HG02943 (cell line): Measurements from ENCODE around the gene PRR23E.

ENCODE experiments used
- ATAC-seq: cut with Tn5 transposase; IDR thresholded peaks from one replicate; pipeline ENCODE4 v1.9.1; 2021; ENCODE audit warnings: mild to moderate bottlenecking, low read depth, moderate library complexity; ENCODE audit not compliant: unreplicated experiment

PRR23E gene, protein sequence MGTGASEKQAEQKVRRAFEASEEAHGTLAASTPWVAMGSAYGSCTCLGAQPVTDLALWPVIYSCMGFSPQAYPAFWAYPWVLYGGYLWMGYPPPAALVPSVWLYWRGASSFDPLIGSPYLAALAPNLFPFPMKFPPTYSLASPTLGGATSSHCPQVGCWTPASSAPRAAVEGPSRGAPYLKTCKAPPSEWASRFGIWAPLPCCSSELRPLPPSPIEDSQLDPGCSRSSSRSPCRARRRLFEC

DNA sequence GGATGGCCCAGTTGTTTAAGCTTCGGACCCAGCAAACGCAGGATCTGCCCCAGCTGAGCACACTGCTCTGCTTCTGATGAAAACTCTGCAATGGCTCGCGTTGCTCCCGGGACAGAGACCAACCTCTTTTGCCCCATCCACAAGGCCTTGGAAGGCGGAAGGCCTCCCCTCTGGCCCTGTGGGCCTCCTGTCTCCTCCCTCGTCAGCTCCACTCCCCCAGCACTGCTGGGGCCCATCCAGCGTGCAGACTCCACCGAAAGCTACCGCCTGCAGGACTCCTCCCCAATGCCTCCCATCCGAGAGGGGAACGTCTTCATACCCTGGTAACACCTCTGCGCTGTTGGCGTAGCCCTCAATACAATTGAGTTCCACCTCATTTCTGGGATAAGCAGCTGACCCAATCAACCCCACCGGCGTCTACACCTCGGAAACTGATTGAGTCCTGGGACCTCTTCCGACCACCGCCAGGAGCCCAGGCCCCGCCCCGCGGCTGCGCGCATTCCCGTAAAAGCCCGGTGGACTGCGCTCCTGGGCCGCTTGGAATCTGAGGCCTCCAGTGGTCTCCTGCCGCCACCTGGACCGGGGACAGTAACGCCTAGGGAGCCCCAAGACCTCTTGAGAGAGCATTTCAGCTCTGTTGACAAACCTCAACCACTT, at the start of gene PRR23E:
Gene PRR23E, plus strand, starts transcription at position 556 of the 657 bp plus-strand sequence. CDS start 3,555 bp downstream, outside the sequence.
- ATAC-seq: no peak

DNA sequence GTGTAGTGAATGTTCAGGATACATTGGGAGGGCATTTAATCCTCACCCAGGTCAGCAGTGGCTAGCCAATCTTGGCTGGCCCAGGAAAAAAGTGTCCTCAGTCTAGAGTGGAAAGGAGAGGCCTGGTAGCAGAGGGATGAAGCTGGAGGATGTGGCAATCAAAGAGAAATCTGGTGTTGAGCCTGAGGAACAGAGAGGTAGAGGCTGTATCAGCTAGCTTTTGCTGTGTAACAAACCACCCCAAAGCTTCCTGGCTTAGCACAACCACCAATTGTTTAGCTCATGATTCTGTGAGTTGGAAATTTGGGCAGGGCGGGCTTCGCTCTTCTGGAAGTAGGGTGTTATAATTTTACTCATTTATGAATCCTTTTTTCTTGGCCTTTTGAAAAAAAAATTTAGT, 49.8 kb upstream of the PRR23E start:
- no peak for ATAC-seq

DNA sequence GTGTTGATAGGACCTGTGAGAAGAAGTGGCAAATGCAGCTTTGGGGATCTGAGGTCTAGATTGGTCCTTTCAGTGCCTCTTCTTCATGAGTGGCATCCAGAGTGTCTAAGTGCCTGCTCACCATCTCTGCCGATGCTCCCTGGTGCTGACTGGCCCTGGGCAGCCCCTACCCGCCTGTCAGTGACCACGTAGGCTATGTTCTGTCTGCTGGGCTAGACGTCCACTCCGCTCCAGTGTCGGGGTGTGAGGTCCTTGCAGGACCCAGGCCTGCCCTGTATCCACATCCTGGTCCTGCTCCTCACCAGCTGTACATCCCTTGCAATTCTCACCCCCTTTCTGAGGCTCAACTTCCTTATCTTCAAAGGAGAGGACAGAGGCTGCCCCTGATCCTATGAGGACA, 48.3 kb upstream of the PRR23E start:
- no peak for ATAC-seq

DNA sequence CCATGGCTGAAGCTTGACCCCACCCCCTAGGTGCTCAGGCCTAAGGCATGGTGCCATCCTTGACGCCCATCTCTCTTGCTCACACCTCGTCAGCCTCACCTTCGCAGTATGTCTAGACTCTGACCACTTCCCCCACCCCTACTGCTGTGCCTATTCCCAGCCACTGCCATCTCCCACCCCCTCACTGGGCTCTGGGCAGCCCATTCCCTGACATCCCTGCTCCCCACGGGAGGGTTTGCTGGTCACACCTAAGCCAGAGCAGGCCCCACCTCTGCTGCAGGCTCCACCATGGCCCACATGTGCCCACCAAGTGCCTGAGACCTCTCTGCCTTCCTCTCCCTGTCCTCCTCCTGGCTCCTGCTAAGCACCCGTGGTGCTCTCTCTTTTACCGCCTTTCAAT, 47.7 kb upstream of the PRR23E start:
- ATAC-seq: no peak

DNA sequence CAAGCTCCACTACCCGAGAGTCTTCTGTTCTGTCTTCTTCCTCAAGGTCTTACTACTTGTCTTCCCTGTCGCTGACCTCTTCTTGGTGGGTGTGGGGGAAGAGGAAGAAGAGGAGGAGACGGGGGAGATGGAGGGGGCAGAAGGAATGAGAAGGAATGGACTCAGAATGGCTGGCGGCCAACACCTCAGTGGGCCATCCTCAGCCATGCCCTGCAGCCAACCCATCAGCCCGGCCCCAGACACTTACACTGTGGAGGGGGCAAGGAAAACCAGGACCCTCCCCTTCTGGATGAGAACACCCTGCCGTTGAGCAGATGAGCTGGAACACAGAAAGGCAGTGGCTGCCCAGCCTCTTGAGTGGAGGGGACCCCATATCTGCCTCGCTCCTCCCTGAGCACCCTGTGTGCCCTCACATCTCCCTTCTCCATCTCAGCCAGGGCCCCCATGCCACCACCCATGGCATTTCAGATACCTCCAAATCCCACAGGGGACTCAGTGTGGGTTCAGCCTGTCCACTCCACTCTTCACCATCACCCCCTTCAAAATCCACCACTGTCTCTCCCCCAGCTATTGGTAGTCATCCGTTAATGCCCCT, 45.5 kb upstream of the PRR23E start:
- ATAC-seq: no peak

DNA sequence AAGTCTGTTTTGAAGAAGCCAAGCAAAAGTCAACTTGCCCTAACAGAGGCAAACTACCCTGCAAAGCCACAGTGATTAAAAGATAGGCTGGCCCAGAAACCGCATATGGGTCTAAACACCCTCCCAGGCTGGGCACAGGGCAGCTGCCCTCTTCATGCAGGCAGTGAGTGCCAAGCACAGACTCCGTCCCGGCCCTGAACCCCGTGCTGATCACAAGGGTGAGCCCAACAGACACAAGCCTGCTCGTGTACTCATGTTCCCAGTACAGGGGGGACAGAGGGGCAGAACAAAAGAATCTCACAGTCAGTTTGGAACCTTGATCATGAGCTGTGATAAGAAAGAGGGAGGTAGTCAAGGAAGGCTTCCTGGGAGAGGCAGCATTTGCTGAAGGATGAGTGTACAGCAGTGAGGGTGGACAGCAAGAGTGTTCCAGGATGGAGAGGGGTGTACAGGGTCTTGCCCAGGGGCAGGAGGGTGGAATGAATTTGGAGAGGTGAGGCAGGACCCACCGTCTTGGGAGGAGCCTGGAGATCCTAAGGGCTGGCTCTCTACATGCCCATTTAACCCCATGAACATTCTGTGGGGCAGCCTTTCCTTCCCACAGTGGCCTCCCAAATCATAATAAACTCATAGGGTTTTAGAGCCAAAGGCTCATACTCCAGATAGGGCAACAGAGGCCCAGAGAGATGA, 43.2 kb upstream of the PRR23E start:
- no peak for ATAC-seq

DNA sequence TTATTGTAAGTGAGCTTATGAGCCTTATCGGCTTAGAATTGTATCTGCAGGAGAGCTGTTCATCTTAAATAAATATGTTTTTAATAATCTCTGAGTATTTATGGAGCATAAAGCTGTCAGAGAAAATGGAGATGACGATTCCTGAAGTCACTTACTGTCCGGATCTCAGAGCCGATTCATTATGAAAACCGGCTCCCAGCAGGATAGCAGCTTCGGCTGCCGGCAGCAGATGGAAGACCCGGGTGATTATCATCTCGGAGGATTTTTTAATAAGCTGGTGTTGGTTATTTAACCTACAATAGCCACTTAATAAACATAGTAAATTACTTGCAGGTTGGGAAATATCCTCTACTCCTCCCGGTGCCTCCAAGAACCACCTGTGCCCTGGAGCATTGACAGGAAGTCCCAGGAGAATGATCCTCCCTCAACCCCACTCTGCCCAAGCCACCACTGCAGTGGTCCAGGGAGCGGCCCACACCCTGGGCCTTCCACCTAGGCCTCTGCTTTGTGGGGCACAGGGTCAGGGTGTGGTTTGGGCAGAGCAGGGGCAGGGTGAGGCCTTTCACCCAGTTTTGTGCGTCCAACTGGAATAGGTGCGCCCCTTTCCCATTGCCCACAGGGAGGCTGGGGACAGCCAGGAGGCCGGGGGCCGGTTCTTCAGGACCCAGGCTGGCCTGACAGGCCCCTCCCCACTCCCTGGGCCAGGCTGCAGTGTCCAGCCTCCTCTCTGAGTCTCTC, 42.2 kb upstream of the PRR23E start:
- ATAC-seq: no peak

DNA sequence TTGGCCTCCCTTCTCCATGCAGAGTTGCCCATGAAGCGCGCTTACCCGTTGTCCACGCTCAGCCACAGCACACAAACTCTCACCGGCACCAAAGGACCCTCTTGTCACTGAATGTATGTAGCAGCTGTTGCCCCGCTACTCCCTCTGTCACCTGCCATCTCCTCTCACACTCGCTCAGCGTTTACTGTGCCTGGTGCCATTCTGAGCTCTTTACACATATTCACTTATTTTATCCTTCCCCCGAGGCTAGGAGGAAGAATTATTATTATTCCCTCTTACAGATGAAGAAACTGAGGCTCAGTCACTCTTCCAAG, 41.7 kb upstream of the PRR23E start:
- ATAC-seq: no peak

DNA sequence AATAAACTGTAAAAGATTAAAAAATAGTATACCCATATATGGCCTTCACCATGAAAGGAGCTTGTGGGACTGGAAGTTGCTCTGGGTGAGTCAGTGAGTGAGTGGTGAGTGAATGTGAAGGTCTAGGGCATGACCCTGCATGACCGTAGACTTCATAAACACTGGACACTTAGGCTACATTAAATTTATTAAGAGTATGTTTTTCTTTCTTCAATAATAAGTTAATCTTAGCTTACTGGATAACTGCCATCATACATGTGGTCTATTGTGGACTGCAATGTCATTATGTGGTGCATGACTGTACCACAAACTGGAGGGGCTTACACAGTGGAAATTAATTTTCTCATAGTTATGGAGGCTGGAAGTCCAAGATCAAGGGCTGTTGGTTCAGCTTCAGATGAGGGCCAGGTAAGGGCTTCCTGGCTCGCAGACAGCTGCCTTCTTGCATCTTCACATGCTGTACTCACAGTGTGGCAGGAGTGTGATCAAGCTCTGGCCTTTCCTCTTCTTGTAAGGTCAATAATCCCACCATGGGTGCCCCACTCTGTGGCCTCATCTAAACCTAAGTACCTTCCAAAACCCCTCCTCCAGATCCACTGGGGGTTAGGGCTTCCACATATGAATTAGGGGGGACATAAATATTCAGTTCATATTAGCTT, 40.8 kb upstream of the PRR23E start:
- ATAC-seq: no peak

DNA sequence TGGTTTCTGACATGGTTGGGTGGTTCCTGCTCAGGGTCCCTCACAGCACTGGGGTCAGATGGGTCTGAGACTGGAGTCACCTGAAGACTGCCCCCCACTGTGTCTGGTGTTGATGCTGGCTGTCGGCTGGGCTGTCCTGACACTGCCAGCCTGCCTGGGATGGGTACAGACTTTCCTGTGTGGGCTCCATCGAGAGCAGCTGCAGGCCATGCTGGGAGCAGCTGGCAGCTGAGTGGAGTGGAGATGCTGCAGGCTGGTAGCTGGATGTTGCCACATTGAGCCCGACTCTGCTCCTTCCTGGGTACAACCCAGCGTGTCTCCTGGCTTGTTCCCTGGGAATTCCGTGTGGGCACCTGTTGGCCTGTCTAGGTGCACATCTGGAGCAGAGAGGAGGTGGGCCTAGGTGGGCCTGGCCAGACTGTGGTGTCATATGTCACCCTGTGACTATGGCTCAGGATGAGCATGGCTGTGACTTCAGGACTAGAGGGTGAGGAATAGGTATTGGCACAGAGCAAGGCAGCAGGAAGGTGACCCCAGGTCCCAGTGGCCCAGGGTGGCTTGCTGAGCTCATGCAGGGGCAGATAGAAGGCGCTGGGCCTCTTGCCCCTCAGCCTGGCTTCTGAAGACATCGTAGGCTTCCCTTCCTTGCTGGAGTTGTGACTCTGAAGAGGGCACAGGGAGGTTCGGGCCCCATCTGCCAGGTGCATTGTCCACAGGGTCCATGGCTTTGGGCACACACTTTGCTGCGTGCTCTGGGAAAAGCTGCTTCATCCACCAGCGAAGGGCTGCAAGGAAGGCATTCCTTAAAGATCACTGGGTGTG, 40.0 kb upstream of the PRR23E start:
- ATAC-seq: no peak

DNA sequence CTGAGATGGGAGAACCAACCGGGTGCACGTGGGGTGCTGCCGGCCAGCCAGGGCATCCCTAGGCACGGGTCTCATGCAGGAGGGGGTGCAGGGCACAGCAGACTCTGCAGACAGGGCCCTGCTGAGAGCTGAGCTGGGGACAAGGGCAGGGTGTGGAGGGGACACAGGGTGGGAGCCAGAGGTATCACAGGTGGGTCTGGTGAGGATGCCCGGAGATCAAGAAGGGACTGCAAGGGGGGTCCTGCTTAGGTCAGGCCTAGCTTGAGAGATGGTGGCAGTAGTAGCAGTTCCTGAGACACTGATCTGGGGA, 39.5 kb upstream of the PRR23E start:
- ATAC-seq: no peak

DNA sequence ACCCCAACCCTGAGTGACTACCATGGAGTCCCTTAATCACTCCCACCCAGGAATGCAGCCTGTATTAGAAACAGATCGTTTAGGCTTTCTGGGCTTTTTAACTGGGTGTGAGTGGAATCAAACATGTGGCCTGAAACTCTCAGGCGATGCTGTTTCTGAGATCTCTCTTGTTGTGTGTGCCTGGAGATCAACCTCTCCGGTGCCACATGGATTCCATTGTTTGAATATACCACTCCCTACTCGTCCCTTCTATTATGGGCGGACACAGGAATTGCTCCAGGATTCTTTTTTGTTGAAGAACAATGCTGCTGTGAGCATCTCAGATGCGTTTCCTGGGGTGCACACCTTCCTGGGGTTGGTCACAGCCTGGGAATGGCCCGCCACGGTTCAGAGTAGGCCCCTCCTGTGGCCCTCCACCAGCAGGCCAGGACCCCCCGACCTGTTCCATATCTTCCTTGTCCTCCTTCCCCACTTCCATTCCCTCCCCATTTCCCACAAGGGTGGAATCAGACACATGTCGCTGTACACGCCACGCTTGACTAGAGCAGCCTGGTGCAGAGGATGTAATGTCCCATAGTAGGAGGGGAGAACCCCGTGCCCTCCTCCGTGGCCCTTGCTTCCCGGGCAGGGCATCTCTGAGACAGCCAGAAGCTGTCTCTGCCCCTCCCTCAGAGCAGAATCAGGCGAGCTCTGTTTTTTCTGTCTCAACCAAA, 36.4 kb upstream of the PRR23E start:
- ATAC-seq: no peak

DNA sequence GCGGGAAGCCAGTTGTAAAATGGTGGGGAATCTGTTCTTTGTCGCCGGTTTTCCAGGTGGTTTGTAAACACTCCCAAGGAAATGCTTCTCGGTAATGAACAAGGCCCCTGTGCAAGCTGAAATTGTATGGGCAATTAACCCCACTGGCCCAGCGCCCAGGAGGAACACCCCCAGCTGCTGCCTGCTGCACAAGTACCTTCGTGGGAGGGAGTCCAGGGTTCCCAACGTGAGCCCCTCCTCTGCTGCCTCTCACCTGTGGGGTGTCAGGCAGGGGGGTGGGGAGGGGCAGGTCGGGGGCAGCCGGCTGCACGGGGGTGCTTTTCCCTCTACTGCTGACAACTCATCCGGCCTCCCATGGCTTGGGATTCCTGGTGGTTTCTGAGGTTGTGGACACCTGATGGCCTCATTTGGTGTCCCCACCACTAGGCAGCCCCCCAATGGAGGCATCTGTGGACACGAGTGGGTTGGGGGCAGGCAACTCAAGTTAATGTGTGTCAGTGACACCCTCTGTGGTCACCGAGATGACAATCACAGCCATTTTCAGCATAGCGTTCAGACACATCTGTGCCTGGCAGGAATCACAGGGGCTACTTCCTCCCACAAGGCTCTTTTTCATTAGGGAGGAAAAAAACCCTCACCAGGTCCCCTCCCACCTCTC, 35.6 kb upstream of the PRR23E start:
- ATAC-seq: no peak

DNA sequence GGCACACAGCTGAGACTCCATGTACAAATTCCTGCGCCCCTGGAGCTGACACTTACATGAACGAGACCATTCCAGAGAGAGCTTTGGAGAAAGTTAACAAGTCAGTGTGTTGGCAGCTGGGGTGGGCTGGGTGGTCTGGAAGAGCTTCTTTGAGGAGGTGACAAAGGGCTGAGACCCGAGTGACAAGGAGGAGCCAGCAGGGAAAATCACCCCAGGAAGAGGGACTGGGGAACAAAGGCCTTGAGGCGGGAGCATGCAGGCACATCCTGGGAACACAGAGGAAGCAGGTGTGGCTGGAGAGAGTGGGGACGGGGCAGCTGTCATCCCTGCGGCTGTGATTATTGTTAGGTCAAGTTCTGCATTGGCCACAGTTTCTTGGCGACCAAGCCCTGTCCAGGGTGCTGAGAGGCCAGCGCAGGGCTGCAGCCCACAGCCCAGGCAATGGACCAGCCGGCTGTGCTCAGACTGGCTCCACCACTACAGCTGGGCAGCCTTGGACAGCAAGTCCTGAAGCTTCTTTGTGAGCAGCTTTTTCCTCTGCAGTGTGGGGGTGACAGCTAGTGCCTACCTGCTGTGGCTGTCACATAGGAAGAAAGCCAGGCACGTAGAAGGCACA, 34.2 kb upstream of the PRR23E start:
- ATAC-seq: no peak

DNA sequence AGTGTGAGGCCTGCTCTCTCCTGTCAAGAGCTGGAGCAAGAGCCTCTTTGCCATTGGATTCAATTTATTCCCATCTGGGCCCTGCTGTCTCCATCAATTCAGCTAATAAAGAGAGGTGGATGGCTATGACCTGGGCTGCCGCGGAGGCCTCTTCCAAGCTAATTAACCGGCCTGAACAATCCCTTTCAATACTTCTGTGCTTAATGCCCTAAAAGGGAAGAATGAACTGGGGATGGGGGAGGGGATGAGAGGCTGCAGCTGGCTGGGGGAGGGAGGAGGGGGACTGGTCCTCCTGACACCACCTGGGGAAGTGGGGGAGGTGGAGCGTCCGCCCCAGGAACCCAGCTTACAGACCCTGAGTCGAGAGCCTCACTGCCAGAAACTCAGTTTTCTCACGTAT, 33.4 kb upstream of the PRR23E start:
- no peak for ATAC-seq

DNA sequence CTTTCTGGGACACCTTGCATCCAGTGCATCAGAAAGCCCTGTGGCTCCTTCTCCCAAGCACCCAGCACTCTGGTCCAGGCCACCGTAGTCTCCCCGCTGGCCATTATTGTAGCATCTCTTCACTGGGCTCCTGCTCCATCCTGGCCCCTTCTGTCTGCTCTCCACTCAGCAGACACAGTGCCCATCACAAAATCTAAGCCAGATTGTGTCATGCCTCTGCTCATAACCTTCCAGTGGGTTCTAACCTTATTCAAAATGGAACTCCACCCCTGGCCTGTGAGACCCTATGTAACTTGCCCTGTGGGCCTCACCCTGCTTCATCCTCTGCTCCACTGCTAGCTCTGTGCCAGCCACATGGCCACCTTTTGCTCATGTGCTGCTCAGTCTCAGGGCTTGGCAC, 31.7 kb upstream of the PRR23E start:
- ATAC-seq: no peak

DNA sequence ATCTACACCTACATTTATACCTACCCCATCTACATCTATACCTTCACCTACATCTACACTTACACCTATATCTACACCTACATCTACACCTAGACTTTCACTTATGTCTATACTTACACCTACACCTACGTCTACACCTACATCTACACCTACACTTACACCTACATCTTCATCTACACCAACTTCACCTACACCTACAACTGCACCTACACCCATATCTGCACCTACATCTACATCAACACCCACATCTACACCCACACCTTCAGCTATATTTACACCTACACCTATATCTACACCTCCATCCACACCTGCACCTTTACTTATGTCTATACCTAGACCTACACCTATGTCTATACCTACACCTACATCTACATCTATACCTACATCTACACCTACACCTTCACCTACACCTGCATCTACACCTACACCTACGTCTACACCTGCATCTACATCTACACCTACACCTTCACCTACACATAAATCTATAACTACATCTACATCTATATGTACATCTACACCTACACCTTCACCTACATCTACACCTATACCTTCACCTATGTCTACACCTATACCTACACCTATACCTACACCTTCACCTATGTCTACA, 30.9 kb upstream of the PRR23E start:
- no peak for ATAC-seq
